Hypothalamus (tissue), 51 donors: Measurements from ENCODE around the gene SERPINB6.

Experiments
- DNase-seq, 51 donors: peaks; one replicate each; lab custom pipeline; 2025; lab: John Stamatoyannopoulos, UW

Gene SERPINB6

DNA sequence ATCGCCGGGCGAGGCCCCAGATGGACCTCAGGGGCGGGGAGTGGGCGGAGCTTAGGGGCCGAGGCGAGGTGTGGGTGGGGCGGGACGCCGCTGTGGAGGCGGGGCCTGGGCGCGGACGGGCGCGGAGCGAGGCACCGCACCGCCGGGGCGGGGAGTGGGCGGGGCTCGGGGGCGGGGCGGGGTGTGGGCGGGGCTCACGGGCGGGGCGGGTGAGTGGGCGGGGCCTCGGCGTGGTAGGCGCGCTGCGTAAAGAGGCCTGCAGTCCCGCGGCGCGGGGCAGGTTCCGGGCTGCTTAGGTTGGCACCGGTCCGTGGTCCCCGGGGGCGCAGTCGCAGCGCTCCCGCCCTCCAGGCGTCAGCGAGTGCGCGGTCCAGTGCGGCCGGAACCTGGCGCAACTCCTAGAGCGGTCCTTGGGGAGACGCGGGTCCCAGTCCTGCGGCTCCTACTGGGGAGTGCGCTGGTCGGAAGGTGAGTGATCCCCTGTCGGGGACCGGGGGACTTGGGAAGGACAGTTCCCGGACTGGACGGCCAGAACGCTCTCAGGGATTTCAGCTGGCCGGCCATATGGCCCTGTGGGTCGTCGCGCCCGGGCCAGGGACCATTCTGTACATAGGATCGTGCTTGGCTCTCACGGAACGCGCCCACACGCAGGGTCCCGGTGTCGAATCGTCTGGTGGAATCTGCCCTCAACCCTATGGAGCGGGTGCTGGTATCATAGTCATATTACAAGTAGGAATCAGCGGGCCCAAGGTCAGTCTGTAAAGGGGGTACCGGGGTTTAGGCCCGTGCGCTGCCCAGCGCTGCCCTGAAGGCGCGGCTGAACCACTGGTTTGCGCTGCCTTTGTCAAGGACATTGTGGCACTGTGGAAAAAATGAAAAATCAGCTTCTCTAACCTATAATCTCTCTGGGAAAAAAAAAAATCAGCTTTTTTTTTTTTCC is 28.5 kb upstream of the SERPINB6 start, which contains the start of gene NQO2:
Gene NQO2, plus strand, starts transcription at position 277 of the 940 bp plus-strand sequence. CDS start 6,659 bp downstream, outside the sequence.
- DNase-seq, result peak in 50 of 51 donors; percentile 44 to 95 (median 84)

DNA sequence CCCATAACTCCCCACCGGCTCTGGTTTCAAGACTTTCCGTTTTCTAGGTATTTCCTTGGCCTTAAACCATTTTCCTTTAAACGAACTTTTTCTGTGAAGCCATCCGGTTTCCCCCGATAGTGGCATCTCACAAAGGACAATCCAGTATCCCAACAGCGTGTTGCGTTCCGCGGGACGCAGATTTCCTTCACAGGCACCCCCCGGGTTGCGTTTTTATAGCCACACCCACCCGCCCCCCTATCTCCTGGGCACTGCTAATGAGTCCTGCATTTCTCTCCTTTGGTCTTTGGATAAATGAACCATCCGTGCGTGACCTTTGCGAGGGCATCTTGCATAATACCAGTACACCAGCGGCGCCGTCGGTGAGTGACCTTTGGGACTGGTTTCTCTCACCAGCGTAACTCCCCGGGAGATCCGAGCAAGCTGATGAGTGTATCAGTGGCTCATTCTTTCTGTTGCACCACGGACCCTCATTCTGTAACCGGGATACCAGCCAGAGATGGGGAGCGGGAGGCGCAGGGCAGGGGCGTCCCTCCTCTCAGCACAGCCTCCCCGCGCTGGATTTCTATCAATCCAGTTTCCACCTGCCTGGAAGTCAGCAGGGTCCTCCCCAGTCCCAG is 27.7 kb upstream of the SERPINB6 start:
- peak in 7 of 51 donors; percentile 46 to 66 (median 60) for DNase-seq

DNA sequence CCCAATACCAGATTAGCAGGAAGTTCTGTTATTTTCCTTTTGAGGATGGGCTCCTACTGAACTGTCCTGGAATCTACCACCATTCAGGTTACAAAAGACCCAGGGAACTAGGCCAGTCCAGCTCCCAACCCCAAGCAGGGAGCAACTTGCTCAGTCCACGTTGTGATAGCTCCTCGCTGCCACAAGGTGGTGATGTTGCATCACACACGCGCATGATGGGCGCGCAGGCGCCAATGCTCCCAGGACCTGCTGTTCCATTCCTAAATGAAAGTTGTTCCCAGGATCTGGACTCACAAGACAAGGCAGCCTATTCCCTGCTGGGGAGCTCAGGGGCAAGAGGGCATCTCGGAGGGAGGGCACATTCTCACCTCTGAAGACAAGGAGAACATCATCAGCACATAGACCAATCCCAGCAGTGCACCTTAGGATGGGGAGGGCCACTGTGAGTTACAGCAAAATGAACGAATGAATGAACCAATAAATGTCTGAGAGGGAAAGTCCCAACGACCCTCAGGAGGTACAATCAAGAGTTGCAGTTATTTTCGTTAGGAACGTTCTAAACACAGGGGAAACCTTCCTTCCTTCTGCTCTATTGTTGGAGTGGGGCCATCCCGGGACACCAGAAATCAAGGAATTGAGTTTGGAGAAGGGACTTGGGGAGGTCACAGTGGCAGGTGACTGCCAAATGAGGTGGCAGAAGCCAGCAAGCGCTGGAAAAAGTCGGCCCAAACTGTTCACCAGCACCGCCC is 27.1 kb upstream of the SERPINB6 start:
- peak in 11 of 51 donors; percentile 11 to 67 (median 25) for DNase-seq

DNA sequence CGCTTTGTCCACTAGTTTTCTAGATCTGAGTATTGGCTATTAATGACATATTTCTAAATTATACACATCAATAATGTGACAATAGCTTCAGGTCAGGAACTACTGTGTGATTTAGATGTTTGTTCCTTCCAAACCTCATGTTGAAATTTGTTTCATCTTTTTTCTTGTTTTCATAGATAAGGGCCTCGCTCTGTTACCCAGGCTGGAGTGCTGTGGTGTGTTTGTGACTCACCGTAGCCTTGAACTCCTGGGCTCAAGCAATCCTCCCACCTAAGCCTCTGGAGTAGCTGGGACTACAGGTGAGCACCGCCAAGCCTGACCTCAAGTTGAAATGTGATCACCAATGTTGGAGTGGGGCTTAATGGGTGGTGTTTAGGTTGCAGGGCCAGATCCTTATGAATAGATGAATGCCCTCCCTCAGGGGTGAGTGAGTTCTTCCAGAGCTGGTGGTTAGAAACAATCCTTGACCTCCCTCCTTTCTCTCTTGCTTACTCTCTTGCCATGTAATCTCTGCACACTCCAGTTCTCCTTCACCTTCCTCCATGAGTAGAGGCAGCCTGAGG is 22.5 kb upstream of the SERPINB6 start:
- no peak for DNase-seq

DNA sequence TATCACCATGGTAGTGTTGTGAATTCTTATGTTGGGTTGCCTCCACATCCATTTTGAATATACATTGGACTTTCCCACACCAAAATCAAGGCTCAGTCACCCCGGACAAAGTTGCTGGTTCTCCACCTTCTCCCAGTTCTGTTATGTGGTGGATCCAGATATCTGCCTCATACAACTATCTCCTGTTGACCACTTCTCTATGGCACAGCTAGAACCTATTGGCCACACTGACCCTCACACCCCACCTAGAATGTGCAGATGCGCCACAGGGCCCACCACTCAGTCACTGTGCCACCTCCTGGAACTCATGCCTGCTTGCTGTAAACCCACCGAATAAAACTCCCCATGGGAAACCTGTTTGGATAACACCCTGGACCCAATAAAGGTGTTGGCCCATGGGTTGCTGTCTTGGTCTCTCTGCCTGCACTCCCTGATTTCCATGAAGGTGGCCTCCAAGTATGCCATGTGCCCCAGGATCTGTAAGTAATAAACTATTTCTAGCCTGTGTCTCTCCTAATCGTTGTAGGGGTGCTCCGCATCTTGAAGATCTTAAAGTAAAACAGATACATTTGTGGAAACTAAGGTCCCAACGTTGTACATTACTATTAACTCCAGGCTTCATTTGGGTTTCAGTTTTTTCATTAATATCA is 21.1 kb upstream of the SERPINB6 start:
- DNase-seq, result no peak

DNA sequence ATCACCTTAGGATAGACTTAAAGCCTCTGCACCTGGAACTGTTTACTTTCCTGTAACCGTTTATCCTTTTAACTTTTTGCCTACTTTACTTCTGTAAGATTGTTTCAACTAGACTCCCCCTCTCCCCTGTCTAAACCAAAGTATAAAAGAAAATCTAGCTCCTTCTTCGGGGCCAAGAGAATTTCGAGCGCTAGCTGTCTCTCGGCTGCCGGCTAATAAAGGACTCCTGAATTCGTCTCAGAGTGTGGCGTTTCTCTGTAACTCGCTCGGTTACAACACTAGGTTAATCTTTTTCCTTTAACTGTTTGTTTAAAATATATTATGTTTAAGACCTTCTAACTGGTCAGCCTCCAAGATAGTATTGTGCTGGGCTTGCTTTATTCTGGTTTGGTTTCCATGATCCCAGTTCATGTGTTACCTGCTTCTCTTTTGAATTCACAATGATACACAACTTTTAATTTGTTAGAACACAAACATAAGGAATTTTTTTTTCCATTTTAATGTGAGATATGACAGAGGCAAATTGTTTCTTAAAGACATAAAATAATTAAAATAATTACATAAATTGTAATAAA is 19.7 kb upstream of the SERPINB6 start:
- peak in 1 of 51 donors; percentile 77 for DNase-seq

DNA sequence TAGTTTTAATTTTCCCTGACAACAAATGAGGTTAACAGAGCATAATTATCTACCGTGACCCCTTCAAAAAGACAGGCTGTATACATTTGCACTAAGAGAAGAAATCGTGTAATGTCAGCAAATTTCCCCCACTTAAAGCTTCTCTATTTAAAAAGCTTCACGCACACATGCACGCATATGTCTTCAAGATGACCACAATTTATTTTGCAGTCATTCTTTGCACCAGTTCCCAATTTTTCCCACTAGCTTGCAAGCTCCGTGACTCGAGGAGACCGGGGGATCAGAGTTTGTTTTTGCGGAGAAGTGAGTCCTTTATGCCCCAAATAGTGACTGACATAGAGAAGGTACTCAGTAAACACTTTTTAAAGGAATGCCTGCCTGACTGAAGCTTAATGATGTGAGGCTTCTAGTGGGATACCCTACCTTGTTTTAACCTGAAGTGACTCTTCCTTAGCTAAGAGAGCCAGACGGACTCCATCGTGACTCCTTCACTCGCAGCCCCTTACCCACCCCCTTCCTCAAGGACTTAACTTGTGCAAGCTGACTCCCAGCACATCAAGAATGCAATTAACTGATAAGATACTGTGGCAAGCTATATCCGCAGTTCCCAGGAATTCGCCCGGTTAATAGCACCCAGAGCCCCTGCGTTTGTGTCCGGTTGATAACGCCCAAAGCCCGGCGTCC is 19.0 kb upstream of the SERPINB6 start:
- peak in 24 of 51 donors; percentile 9 to 81 (median 28) for DNase-seq

DNA sequence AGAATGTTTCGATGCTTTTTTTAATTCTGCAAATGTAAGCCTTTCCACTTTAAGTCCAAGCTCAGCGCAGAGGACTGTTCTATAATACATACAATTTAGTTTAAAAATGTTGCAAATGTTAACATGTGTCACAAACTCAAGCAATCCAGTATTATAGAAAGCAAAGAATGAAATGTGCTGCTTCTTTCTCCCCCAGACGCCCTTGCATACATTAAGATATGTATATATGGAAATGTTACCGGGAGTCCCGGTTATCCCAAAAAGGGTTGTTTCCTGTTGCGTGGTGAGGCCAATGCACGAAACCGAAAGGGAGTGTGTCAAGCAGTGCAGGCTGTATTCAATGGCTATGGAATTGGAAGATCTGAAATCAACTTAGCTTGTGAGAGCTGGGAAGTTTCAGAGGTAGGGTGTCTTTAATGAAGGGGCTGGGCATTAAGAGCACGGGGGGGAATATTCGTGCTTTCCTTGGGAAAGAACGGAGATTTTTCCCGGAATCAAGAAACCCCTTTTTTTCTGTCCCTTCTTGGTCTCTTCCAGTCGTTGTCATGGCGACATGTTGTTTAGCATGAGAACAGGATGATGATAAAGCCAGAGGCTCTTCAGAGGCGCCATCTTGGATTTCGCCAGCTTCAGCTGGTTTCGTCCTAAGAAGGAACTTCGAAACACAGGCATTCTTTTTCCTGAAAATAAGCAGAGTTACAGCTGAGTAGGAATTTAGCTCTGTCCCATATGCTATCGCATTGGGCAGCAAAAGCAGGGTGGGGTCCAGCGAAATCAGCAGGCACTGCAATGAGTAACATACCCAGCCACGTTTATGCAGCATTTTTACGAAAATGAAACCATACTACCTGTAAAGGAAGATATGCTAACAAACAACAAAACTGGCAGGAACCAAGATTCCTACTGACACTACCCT is 18.2 kb upstream of the SERPINB6 start:
- DNase-seq, result peak in 48 of 51 donors; percentile 15 to 99 (median 81)

DNA sequence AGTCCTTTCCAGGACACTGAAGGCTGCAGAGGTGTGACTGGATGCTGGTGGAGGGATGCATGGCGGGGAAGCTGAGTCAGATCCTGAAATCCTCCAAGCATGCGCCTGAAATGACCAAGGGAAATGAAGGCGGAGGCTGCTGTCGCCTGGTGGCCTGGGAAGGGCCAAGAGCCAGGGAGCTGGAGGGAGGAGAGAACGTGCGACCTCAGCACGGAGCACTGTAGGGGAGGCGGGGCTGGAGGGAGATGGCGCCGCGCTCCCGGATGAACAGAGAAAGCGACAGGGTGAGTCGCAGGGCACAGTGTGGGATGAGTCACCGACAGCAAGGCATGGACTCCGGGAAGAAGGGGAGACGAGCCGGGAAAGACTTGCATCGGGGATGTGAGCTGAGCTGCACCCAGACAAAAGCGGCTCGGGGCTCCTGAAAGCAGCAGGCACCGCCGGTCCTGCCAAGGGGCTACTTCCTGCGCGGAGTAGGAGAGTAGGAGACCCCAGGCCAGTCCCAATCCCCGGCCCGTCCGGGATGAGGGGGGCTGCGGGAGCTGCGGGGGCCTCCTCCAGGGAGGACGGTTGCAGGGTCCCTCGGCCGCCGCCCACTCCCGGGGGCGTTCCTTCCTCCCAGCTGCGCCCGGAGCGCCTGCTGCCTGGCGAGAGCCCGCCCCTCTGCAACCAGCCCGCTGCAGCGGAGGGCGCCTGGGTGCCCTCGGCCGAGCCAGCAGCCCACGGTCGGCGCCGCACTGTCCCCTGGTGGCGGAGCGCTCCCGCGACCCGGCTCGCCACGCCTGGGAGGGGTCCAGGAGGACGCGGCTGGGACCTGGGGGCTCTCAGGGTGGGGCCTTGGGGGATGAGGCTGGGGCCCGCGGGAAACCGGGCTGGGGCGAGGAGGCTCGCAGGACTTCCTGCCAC is 17.3 kb upstream of the SERPINB6 start:
- DNase-seq, result peak; percentile 55 to 96 (median 87)

DNA sequence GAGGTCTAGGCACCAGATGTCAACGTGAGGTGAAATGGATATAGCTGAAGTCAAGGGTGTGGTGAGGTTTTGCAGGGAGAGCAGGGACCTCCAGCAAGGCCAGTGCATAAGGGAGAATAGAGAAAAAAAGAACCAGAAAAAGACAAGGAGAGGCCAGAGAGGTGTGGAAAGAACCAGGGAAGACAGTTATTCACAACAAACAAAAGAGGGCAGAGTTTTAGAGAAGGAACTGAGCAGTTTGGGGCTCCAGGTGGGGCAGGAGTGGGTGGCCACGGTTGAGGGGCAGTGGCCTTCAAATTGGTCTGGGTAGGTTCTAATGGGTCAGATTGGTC is 16.7 kb upstream of the SERPINB6 start:
- no peak for DNase-seq

DNA sequence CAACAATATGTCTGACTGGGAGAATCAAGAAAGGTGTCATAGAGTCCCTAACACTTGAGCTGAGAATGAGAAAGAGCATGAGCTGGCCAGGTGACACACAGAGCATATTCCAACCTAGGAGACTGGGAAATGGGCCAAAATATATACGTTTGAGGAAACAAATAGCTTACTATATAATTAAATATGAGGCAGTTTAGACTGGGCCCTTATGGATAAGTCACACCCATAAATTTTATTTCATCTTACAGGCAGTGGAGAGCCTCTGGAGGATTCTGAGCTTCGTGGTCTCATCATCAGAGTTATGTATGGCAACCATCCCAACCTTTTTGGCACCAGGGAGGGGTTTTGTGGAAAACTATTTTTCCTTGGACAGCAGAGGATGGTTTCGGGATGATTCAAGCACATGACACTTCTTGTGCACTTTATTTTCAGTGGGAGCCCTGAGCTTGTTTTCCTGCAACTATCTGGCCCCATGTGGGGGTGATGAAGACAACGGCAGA is 15.4 kb upstream of the SERPINB6 start:
- no peak for DNase-seq

DNA sequence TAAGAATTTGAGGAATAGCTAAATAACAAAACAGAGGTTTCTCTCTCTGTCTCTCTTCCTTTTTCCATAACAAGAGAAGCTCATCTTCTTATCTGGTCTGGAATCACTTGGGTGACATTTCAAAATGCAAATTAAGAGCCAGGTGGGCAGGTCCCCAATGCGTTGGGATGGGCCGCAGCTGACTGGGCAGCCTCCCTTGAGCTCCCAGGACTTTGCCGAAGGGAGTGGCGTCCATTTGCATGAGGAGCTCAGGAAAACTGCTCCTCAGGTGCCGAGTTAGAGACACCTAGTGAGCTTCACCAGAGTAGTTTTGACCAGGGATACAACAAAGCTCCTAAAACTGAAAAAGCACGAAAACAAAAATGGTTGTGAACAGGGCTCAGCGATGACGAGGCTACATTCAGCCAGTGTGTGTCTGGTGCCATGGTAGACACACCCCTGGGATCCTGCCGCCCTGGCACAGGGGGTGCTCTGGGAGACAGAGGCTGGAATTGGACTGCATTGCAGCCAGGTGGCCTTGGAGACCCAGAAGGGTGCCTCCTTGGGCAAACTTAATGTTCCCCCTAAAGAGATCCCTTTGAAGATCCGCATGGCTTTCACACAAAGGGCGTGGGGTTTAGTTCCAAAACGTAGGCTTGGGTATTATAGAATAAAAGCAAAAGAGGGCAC is 13.5 kb upstream of the SERPINB6 start:
- DNase-seq, result no peak

DNA sequence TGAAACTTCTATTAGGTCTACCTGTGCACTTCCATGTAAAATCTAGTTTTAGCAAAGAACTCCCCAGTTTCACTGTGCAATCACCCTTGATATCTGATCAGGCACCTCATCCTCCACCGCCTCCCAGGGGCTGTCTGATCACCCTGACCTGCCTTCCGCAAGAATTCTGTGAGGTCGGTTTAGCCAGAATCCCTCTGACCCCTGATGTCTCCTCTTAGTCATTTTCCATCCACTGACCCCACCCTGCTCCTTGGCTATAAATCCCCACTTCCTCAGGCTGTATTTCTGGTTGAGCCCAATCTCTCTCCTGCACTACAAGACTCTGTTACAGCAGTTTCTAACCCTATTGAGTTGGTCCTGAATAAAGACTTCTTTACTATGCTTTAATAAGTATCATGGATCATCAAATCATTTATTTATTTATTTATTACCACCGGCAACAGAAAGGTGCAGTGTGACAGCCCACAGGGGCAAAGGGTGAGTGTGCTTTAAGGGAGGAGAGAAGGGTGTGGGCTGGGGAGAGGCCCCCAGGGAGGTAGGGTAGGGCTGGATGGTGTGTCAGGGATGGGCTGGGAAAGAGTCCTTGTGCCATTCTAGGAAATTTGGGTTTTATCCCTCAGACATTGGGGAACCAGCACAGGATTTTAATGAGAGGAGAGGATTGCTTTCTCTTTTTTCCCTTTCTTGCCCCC is 11.2 kb upstream of the SERPINB6 start:
- no peak for DNase-seq

DNA sequence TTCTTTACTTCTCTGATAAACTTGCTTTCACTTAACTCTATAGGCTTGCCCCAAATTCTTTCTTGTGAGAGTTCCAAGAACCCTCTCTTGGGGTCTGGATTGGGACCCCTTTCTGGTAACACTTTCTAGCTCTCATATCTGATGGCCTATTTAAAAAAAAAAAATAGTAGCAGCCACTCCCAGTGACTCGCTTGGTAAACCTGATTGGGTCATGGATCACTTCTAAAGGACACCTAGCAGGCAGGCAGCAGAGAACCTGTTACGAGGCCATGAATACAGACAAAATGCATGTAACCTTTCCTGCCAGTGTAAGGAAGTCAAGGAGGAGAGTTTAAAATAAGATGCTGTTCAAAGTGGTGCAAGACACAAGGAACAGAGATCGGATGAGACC is 9.1 kb upstream of the SERPINB6 start:
- DNase-seq, result no peak

DNA sequence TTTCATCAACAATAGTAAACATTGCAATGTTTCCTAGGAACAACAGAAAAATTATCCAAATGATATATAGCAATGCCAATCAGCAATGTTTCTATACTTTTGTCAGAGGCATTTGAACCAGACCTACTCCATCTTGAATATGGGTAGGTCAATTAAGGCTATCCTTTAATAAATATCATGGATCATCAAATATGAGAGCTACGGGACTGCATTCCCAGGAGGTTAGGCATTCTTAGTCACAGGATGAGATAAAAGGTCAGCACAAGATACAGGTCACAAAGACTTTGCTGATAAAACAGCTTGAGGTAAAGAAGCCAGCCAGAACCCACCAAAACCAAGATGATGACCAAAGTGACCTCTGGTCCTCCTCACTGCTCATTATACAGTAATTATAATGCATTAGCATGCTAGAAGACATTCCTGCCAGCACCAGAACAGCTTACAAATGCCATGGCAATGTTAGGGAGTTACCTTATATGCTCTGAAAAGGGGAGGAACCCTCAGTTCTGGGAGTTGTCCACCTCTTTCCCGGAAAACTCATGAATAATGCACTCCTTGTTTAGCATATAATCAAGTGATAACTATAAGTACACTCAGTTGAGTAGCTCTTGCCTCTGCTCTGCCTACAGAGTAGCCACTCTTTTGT is 8.6 kb upstream of the SERPINB6 start:
- no peak for DNase-seq
